CD4-positive, alpha-beta T cell (primary cell): ENCODE measurements around the gene OLA1. TPM values are rescaled to one million over a fixed set of nuclear protein-coding genes. Genes with fewer than 3 reads are reported as not detected.

Experiments used
- ATAC-seq: fragments of 200-7000 bp; cut with Tn5 transposase; one replicate; pipeline ENCODE4 v1.10.0; 2022; ENCODE audit warnings: mild to moderate bottlenecking; ENCODE audit not compliant: poor library complexity
- CTCF ChIA-PET: fragments of 350-600 bp; sonication (Branson Sonifier 250); formaldehyde crosslinking; loops from one replicate; lab custom pipeline; 2021; ENCODE audit warnings: antibody characterized with exemption, inconsistent platforms; lab: Charles Lee
- POLR2A ChIA-PET: fragments of 350-600 bp; sonication (Branson Sonifier 250); formaldehyde crosslinking; loops from one replicate; lab custom pipeline; 2021; ENCODE audit warnings: antibody characterized with exemption, inconsistent platforms; lab: Charles Lee
- DNase-seq, 14 experiments: peaks; one replicate each; pipeline ENCODE4 v3.0.0-alpha.2; 2013 to 2020; ENCODE audit warnings: mixed read lengths in 2 of 14
- H3K27ac ChIP-seq, 2 donors: one replicate each; pipeline versions ENCODE4 v1.5.1 to v1.7.0; 2013; ENCODE audit warnings: low read length in 2 of 2, low read depth in 1 of 2, mild to moderate bottlenecking in 1 of 2
- H3K27me3 ChIP-seq, 2 experiments: 1 replicate in 1 of 2; 2 replicates in 1 of 2; pipeline versions ENCODE4 v1.6.1 to v1.7.0; 2013; ENCODE audit warnings: low read length in 2 of 2, control low read depth in 1 of 2, mild to moderate bottlenecking in 1 of 2, moderate library complexity in 1 of 2; ENCODE audit not compliant: insufficient read depth in 2 of 2, control insufficient read depth in 1 of 2
- H3K36me3 ChIP-seq: one replicate; pipeline ENCODE4 v1.6.1; 2013; ENCODE audit warnings: low read length, control low read depth; ENCODE audit not compliant: insufficient read depth
- H3K4me1 ChIP-seq: one replicate; pipeline ENCODE4 v1.6.1; 2013; ENCODE audit warnings: low read length, control low read depth; ENCODE audit not compliant: insufficient read depth
- H3K4me3 ChIP-seq: one replicate; pipeline ENCODE4 v1.5.1; 2013; ENCODE audit warnings: mild to moderate bottlenecking, low read length, moderate library complexity
- H3K9me3 ChIP-seq, 2 experiments: 1 replicate in 1 of 2; 2 replicates in 1 of 2; pipeline versions ENCODE4 v1.6.1 to v1.7.0; 2013; ENCODE audit warnings: low read length in 2 of 2, mild to moderate bottlenecking in 2 of 2, control low read depth in 1 of 2, moderate library complexity in 1 of 2; ENCODE audit not compliant: control insufficient read depth in 1 of 2, insufficient read depth in 1 of 2
- H3K27ac Mint-ChIP-seq: one replicate; pipeline ENCODE4 v1.8.0; 2020; ENCODE audit warnings: mixed read lengths
- H3K27me3 Mint-ChIP-seq: one replicate; pipeline ENCODE4 v1.8.0; 2021; ENCODE audit warnings: mixed read lengths
- H3K36me3 Mint-ChIP-seq: one replicate; pipeline ENCODE4 v1.8.0; 2021; ENCODE audit warnings: low read depth, mixed read lengths
- H3K4me1 Mint-ChIP-seq: one replicate; pipeline ENCODE4 v1.8.0; 2021; ENCODE audit warnings: low read depth, mixed read lengths
- H3K4me3 Mint-ChIP-seq: one replicate; pipeline ENCODE4 v1.8.0; 2020; ENCODE audit warnings: mild to moderate bottlenecking, mixed read lengths
- H3K9me3 Mint-ChIP-seq: one replicate; pipeline ENCODE4 v1.8.0; 2020; ENCODE audit warnings: mixed read lengths
- CTCF ChIP-seq: fragments of 200-600 bp; IDR thresholded peaks from one replicate; pipeline ENCODE4 v1.8.0; 2022; ENCODE audit warnings: antibody characterized with exemption, mild to moderate bottlenecking
- intact Hi-C, 2 experiments: fragments of 100-400 bp; cut with DNase I in 1 of 2; cut with micrococcal nuclease in 1 of 2; formaldehyde crosslinking; loops; one replicate each; pipeline versions ENCODE4 v1.15.1 to v1.9.0; 2023 to 2025; cut with DNase I, micrococcal nuclease
- total RNA-seq, 174 experiments: library from RNA in 2 of 174; stranded (reverse) in 2 of 174; gene quantifications; one replicate each; pipeline ENCODE4 v1.2.3 and lab custom pipeline; 2021 to 2026

Gene OLA1
- total RNA-seq, 2 experiments from 2014 or later = 38.1 to 40.5 TPM

- Histone ChIP-seq H3K4me1 (no peaks in the 10 kb centered on the region), H3K9me3 (peaks cover 16 to 30% of the 10 kb centered on the region in 2 experiments), H3K27ac (no peak overlapping the region), H3K36me3 (no peaks in the 10 kb centered on the region), H3K27me3 (no peaks in the 10 kb centered on the region), H3K4me3 (no peak overlapping the region)
- Mint-ChIP-seq H3K4me1 (no peaks in the 10 kb centered on the region), H3K27me3 (no peaks in the 10 kb centered on the region), H3K9me3 (peaks cover 8% of the 10 kb centered on the region), H3K4me3 (no peak overlapping the region), H3K36me3 (peaks cover 69% of the 10 kb centered on the region), H3K27ac (no peak overlapping the region)
- ATAC-seq = no peak
- ChIA-PET CTCF (no interaction called here), POLR2A (no interaction called here)
- DNase-seq = no peak
- TF ChIP-seq CTCF = no peak
- intact Hi-C loops = no loop called here
Measured at GRCh38 chr2:174166261-174166660, 82.1 kb downstream of the OLA1 start.

- TF ChIP-seq CTCF = no peak
- H3K36me3 ChIP-seq = no peaks in the 10 kb centered on the region
- H3K9me3 ChIP-seq = no peaks in the 10 kb centered on the region
- ChIA-PET POLR2A (no interaction called here), CTCF (no interaction called here)
- Mint-ChIP-seq H3K4me1 (no peaks in the 10 kb centered on the region), H3K4me3 (no peak overlapping the region), H3K9me3 (no peaks in the 10 kb centered on the region), H3K27me3 (no peaks in the 10 kb centered on the region), H3K27ac (no peak overlapping the region), H3K36me3 (peaks cover 26% of the 10 kb centered on the region)
- intact Hi-C loops = no loop called here
- H3K4me3 ChIP-seq = no peak overlapping the region
- no peaks in the 10 kb centered on the region for H3K4me1 ChIP-seq
- no peak overlapping the region for H3K27ac ChIP-seq
- no peaks in the 10 kb centered on the region for H3K27me3 ChIP-seq
- DNase-seq (no peak), ATAC-seq (no peak)
Measured at GRCh38 chr2:174161490-174161889, 86.8 kb downstream of the OLA1 start.

GRCh38 chr2:174158003-174158402 lies 90.3 kb downstream of the OLA1 start:
- no peaks in the 10 kb centered on the region for H3K27me3 ChIP-seq
- H3K4me1 ChIP-seq = no peaks in the 10 kb centered on the region
- H3K9me3 Mint-ChIP-seq = no peaks in the 10 kb centered on the region
- H3K9me3 ChIP-seq = no peaks in the 10 kb centered on the region
- no peak overlapping the region for H3K4me3 ChIP-seq
- no peaks in the 10 kb centered on the region for H3K36me3 ChIP-seq
- peak; percentile 38 for TF ChIP-seq CTCF
- H3K4me3 Mint-ChIP-seq = no peak overlapping the region
- H3K36me3 Mint-ChIP-seq = peaks cover 4% of the 10 kb centered on the region
- no peaks in the 10 kb centered on the region for H3K4me1 Mint-ChIP-seq
- H3K27ac Mint-ChIP-seq = no peak overlapping the region
- CTCF ChIA-PET = interaction anchor here (0.7 to 0.8 kb wide), 2 partner anchors 9 to 17 kb away, joined by 3 read pairs; no protein-coding TSS in a partner anchor
- intact Hi-C loops = loop anchor here (1.0 to 2.0 kb wide), 2 partner anchors 183 kb away; no protein-coding TSS in a partner anchor
- ATAC-seq = no peak
- peak in 5 of 14 experiments; percentile 1 to 51 (median 27) for DNase-seq
- POLR2A ChIA-PET = no interaction called here
- H3K27ac ChIP-seq = no peak overlapping the region
- H3K27me3 Mint-ChIP-seq = no peaks in the 10 kb centered on the region
